Gastroesophageal sphincter (tissue), 3 donors: Measurements from ENCODE around the gene HDDC2.

Experiments used
- POLR2AphosphoS5 ChIP-seq: sonication (generic); formaldehyde crosslinking; IDR thresholded peaks from one replicate; pipeline ENCODE4 v1.6.1; 2017; ENCODE audit warnings: antibody characterized with exemption
- TF ChIP-seq, protein P1 (sequence below), 4 experiments: fragments of 200-600 bp in 2 of 4; fragments of 450-650 bp in 2 of 4; sonication (generic) in 1 of 4; IDR thresholded peaks; one replicate each; pipeline ENCODE4 v1.5.1; 2017 to 2019; ENCODE audit warnings: antibody characterized with exemption in 4 of 4, mild to moderate bottlenecking in 2 of 4, moderate library complexity in 2 of 4

DNA sequence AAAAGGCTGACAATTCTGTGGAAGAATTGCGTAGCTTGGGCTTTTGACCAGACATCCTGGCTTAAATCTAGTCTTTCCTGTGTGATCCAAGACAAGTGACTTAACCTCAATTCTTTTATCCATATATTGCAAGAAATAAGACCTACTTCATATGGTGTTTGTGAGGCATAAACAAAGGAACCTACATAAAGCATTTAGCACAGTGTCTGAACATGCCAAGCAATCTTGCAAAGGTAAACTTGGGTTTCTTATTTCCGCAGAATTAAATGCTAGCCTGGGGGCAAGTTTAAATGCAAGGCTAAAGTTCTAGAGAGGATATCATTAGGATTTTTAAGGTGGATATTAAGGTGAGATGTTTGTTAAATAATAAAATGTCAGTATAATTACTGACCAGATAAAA lies 47.9 kb downstream of the HDDC2 start:
- TF ChIP-seq POLR2AphosphoS5, result no peak
- TF ChIP-seq, protein P1, sequence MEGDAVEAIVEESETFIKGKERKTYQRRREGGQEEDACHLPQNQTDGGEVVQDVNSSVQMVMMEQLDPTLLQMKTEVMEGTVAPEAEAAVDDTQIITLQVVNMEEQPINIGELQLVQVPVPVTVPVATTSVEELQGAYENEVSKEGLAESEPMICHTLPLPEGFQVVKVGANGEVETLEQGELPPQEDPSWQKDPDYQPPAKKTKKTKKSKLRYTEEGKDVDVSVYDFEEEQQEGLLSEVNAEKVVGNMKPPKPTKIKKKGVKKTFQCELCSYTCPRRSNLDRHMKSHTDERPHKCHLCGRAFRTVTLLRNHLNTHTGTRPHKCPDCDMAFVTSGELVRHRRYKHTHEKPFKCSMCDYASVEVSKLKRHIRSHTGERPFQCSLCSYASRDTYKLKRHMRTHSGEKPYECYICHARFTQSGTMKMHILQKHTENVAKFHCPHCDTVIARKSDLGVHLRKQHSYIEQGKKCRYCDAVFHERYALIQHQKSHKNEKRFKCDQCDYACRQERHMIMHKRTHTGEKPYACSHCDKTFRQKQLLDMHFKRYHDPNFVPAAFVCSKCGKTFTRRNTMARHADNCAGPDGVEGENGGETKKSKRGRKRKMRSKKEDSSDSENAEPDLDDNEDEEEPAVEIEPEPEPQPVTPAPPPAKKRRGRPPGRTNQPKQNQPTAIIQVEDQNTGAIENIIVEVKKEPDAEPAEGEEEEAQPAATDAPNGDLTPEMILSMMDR (IDR thresholded peaks at IDR 0.05), result no peak
